ENCODE measurements around the gene CLIC2. TPM values are rescaled to one million over a fixed set of nuclear protein-coding genes. Genes with fewer than 3 reads are reported as not detected.

The CLIC2 gene
- total RNA-seq, 2 donors from 2014 or later, result 2.4 to 4.0 TPM

GRCh38 chrX:155263854-155264628 lies 70.4 kb downstream of the CLIC2 start, which contains the start of gene RAB39B:
RAB39B (minus strand) TSS chrX:155264491; CDS start chrX:155264288, 203 bp downstream.
- Histone ChIP-seq H3K27ac (no peak within 1 kb of the TSS), H3K9me3 (no peaks in the 10 kb centered on the region), H3K4me1 (replicated peaks) (no peaks in the 10 kb centered on the region), H3K27me3 (replicated peaks; ENCODE audit: insufficient read depth) (no peaks in the 10 kb centered on the region), H3K4me3 (peak within 1 kb of the TSS; percentile 23 to 25), H3K36me3 (no peaks in the 10 kb centered on the region)
- TF ChIP-seq POLR2AphosphoS5 (IDR thresholded peaks at IDR 0.05) (no peak), CTCF (IDR thresholded peaks at IDR 0.05) (no peak), POLR2A (IDR thresholded peaks at IDR 0.05) (no peak)
- intact Hi-C loops (cut with DNase I), result no loop called here
- under 1% methylated on average over 39 of the region's 58 CpGs for WGBS
- peak; percentile 6 for DNase-seq (ENCODE audit: low spot score)

DNA sequence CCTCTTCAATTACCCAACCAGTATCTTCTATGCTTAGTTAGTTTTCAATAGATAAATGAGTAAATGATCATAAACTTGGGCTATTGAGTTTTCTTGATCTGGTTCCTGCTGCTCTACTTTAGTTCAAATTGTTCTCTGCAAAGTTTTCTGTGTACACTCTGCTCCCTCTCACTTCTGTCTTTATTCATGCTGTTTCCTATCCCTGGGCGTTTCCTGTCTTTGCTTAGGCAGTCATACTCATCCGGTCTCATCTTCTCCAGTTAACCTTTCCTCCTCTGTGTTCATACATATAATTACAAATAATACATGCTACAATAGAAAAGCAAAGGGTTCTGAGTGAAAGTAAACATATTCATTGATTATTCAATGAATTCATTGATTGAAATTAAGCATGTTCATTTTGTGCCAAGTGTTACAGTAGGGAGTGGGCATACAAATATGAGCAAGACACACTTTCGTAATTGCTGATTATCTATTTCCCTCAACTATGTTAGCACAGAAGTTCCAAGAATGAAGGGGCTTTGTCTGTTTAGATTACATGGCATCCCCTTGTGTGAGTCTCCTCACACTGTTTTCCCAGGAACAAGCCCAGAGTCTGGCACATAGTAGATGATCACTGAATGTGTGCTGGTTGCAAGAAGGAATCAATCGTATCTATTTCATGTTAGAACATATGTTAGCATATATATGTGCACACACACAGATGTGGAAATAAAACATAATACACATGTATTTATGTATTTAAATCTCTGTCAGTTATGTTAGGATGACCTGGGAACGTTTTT lies 71.3 kb downstream of the CLIC2 start:
- intact Hi-C loops (cut with DNase I), result no loop called here
- no peaks in the 10 kb centered on the region for H3K9me3 ChIP-seq
- no peaks in the 10 kb centered on the region for H3K4me1 ChIP-seq (replicated peaks)
- no peaks in the 10 kb centered on the region for H3K27me3 ChIP-seq (replicated peaks; ENCODE audit: insufficient read depth)
- H3K27ac ChIP-seq, result no peak overlapping the region
- DNase-seq (ENCODE audit: low spot score), result no peak
- TF ChIP-seq POLR2A (IDR thresholded peaks at IDR 0.05), result no peak
- TF ChIP-seq POLR2AphosphoS5 (IDR thresholded peaks at IDR 0.05), result no peak
- TF ChIP-seq CTCF (IDR thresholded peaks at IDR 0.05), result no peak
- no peaks in the 10 kb centered on the region for H3K36me3 ChIP-seq
- WGBS, result 33% methylated on average over 5 of the region's 5 CpGs
- no peak overlapping the region for H3K4me3 ChIP-seq

GRCh38 chrX:155259752-155260151 lies 74.7 kb downstream of the CLIC2 start:
- 60% methylated on average over 3 of the region's 3 CpGs for WGBS
- no peaks in the 10 kb centered on the region for H3K36me3 ChIP-seq
- no peak for DNase-seq (ENCODE audit: low spot score)
- no peak overlapping the region for H3K27ac ChIP-seq
- H3K27me3 ChIP-seq (replicated peaks; ENCODE audit: insufficient read depth), result no peaks in the 10 kb centered on the region
- TF ChIP-seq POLR2A (IDR thresholded peaks at IDR 0.05), result no peak
- no peak for TF ChIP-seq CTCF (IDR thresholded peaks at IDR 0.05)
- H3K9me3 ChIP-seq, result no peaks in the 10 kb centered on the region
- intact Hi-C loops (cut with DNase I), result no loop called here
- no peak overlapping the region for H3K4me3 ChIP-seq
- no peaks in the 10 kb centered on the region for H3K4me1 ChIP-seq (replicated peaks)

DNA sequence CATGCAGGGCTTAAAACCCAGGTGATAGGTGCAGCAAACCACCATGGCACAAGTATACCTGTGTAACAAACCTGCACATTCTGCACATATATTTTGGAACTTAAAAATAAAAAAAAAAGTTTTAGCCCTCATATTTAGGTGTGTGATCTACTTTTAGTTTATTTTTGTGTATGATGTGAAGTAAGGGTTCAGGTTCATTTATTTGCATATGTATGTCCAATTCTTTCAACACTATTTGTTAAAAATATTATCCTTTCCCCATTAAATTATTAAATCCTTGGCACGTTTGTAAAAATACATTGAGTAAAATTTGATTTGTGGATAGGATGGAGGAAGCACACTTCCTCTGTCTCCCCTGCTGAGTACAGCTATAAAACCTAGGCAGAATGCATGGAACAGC lies 83.0 kb downstream of the CLIC2 start:
- no peaks in the 10 kb centered on the region for H3K27me3 ChIP-seq (replicated peaks; ENCODE audit: insufficient read depth)
- H3K9me3 ChIP-seq, result no peaks in the 10 kb centered on the region
- intact Hi-C loops (cut with DNase I), result no loop called here
- no peaks in the 10 kb centered on the region for H3K4me1 ChIP-seq (replicated peaks)
- no peak overlapping the region for H3K27ac ChIP-seq
- 41% methylated on average over 1 of the region's 1 CpG for WGBS
- TF ChIP-seq POLR2AphosphoS5 (IDR thresholded peaks at IDR 0.05) (no peak), POLR2A (IDR thresholded peaks at IDR 0.05) (no peak), CTCF (IDR thresholded peaks at IDR 0.05) (no peak)
- no peaks in the 10 kb centered on the region for H3K36me3 ChIP-seq
- DNase-seq (ENCODE audit: low spot score), result no peak
- H3K4me3 ChIP-seq, result no peak overlapping the region

Measured in prostate gland (tissue), 2 donors.